OCI-M2 (cell line): ENCODE results near the gene KRTAP10-6.
"Not testable (repeated sequence)": the region's sequence is repeated elsewhere in the genome, so short reads cannot be mapped to it uniquely, and the experiment has no call there.

Experiments
- DNase-seq: peaks from one replicate; lab custom pipeline; 2025; ENCODE audit not compliant: unreplicated experiment; lab: John Stamatoyannopoulos, UW

Gene KRTAP10-6

DNA sequence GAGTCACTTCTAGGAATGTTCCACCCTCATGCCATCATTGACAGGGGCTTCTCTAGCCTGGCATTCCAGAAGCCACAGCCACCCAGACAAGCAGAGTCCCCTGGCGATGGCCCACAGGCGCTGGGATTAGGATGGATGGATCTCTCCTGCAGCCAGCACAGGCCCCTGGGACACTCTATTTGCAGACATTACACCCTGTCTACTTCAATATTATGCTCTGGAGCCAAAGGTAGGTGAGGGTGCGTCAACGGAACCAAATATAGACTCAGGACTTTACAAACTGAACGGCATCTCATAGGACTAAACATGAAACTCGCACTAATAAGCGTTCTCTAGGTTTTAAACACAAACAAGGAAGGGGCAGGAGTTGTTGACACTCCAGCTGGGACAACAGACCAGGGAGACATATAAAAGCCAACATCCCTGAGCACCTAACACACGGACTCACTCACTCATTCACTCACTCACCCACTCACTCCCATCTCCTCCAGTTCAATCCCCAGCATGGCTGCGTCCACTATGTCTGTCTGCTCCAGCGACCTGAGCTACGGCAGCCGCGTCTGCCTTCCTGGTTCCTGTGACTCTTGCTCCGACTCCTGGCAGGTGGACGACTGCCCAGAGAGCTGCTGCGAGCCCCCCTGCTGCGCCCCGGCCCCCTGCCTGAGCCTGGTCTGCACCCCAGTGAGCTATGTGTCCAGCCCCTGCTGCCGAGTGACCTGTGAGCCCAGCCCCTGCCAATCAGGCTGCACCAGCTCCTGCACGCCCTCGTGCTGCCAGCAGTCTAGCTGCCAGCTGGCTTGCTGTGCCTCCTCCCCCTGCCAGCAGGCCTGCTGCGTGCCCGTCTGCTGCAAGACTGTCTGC lies 8.0 kb upstream of the KRTAP10-6 start, which contains the start of gene KRTAP10-7:
Gene KRTAP10-7, plus strand, starts transcription at position 480 of the 861 bp plus-strand sequence. Its CDS starts 25 bp downstream, at position 505.
- not testable (repeated sequence) for DNase-seq

DNA sequence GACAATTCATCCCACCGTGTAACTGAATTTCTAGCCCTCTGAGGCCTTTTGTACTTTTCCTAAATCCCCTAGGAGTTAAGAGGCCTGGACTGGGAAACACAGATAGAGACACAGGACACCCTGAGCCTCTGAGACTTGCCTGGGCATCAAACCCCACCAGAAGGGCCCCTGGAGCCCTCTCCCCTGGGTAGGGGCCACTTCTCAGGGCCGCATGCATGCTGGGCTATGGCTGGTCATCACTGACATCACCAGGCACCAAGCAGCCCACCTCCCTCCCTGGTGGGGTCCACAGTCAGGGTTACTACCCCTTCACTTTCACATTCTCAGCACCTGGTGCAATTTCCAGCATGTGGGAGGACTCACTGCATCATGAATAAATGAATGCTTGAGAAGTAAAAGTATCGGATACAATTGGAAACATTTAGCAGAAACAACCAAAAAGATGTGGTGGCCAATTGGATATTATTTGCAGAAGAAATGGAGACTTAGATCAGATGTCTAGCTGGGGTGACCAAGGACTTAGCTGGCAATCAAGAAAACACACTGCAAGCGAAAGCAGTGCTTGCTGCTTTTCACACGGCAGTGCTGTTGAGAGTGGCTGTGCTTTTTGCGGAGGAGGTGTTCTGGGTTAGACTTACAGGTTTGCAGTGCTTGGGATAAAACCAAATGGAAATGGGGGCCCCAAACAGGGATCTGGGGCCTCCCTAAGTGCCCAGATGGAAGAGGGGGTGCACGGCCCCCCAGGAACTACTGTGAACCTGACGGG lies 7.1 kb upstream of the KRTAP10-6 start:
- no peak for DNase-seq

DNA sequence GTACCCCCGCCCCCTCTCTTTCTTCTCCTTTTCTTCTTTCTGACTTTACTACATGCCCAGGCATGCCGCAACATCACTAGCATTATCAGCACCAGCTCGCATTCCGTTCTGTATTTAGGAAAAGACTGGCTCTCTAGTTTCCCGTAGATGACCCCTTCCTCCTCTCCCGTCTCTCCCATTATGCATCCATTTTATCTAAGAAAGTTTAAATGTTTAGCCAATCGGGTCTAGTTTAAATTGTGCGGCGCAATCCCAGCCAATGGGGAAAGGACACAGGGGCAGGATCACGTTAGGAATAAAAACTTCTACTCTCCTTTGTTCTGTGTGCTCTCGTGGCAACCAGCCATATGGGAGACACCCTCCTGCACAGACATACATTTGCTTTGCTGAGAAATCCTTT lies 5.8 kb upstream of the KRTAP10-6 start:
- no peak for DNase-seq

DNA sequence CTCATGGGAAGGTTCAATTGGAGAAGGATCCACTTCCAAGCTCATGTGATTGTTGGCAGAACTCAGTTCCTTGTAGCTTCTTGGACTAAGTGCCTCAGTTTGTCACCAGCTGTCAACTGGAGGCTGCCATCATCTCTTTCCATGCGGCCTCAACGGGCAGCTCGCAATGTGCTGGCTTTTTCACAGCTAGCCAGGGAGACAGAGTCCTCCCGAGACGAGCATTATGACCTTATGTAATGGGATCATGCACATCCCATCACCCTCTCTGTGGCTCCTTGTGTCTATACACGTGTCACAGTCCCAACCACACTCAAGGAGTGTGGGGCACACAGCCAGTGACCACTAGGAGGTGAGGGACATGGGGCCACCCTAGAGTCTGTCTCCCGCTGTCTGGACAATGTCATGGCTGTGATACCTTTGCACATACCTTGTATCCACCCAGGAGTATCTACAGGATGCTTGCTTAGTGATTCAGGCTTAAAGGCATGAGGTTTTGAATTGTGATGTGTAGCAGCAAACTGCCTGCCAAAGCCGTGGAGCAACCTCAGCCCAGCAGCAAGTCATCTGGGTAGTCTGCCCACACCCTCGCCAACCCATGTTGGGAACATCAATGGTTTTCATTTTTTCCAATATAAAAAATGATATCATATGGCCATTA lies 3.9 kb upstream of the KRTAP10-6 start:
- no peak for DNase-seq

DNA sequence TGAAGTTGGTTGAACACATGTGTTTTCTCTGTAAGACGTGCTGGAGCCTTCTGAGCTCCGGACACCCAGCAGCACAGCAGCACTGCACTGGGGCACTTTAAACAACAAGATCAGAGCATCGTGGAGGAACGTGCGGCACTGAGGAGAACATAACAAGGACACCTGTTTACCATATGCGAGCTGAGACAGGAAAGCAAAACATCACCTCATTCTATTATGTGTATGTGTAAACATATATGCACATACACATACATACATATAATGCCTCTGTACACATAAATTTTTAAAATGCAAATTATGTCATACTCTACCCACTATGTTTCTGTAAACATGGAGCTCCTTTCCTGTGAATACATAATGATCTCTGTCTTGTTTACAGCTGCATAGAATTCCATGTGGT lies 3.2 kb upstream of the KRTAP10-6 start:
- no peak for DNase-seq

DNA sequence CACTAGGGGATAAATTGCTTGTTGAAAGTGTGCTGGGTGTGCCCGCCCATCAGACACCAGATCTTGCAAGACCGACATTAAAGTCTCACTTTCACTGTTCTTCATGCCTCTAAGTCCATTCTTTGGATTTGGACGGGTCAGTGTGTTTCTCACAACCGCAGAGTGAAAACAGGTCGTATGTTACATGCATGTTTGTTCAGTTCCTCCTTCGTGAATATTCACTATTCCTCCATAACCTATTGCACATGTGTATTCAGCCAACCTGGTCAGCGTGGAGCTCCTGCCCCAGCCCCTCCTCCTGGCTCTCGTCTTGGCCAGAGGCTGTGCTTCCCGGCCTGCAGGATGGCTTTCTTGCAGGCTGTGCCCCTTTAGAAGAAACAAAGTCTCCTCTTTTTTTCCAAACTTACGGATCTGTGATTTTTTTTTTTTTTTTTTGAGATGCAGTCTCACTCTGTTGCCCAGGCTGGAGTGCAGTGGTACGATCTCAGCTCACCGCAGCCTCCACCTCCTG lies 2.2 kb upstream of the KRTAP10-6 start:
- DNase-seq: no peak

DNA sequence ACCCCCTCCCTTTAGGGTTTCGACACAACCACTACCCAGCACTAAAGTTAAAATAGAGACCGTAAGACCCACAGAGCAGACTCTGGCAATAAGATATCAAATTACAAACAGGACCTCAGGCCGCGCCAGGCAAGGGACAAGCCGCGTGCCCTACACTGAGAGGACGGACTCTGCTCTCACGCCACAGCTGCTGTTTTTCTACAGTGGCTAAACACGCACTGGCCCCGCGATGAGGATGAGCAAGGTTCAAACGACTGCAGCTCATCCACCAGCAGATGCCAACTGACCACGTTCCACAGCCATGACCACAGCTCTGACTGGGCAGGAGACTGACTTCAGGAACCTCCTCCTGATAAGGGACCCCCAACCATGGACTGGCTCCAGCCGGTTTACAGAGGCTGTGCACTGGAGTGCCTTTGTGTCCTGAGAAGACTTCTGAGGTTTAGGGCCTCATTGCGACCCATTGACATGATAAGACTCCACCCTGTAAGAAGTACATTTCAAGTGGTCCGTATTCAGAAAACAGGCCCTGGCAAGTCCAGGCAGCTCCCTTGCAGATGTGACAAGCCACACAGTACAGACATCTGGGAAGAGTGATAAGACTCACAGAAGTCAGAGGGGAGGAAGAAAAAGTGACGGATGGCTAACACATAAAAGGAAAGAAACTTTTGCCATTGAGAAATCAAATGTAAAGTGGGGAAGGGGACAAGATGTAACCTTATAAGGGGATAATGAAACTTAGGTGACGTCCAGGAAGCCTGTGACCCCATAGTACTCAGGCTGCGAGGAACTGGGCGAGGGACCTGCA lies 1.5 kb upstream of the KRTAP10-6 start:
- no peak for DNase-seq

DNA sequence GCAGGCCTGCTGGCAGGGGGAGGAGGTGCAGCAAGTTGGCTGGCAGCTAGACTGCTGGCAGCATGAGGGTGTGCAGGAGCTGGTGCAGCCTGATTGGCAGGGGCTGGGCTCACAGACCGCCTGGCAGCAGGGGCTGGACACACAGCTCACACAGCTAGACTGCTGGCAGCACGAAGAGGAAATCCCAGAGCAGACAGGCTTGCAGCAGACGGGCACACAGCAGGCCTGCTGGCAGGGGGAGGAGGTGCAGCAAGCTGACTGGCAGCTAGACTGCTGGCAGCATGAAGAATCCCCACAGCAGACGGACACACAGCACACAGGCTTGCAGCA lies 539 bp downstream of the KRTAP10-6 start:
- not testable (repeated sequence) for DNase-seq

DNA sequence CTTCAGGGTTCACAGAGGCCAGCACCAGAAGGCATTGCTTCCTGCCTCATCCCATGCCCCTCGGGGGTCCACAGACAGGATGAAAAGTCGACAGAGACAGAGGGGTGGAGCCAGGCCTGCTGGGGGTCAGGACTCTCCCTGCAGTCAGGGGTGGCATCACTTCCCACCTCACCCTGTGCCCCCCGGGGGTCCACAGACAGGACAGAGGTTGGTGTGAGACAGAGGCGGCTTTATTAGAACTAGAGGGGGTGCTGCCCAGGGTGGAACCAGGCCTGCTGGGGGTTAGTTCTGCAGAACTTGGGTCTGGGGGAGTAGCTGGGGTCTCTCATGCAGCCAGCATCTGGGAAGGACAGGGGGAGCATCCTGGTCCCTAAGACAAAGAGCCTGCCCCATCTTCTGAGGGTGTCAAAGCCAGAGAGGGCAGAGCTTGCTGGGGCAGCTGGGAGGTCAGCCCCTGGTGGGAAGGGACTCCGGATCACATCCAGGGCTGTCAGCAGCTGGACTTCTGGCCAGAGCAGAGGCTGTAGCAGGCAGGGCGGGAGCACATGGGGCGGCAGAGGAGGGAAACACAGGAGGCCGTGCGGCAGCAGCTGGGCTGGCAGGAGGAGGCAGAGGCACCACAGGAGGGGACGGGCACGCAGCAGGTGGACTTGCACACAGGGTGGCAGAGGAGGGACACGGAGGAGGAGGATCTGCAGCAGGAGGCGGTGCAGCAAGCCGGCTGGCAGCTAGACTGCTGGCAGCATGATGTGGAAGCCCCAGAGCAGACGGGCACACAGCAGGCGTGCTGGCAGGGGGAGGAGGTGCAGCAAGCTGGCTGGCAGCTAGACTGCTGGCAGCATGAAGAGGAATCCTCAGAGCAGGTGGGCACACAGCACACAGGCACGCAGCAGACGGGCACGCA lies 1.2 kb downstream of the KRTAP10-6 start:
- not testable (repeated sequence) for DNase-seq

DNA sequence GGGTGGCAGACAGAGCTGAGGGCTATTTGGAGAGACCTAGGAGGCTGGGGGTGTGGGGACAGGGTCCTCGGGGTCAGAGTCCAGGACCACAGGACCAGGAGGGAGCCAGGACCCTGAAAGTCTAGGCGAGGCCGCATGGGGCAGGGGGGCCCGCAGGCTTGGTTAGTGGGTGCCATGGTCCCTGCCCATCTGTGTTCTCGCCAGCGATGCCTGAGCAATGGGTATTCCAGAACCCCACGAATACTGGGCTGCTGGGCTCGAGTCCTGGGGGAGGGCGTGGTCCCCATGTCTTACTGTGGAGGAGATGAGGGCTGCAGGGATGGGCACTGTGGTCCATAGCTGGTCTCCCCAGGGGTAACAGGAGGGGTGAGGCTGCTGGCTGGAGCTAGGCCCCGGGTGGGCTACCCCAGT lies 2.0 kb downstream of the KRTAP10-6 start:
- no peak for DNase-seq

DNA sequence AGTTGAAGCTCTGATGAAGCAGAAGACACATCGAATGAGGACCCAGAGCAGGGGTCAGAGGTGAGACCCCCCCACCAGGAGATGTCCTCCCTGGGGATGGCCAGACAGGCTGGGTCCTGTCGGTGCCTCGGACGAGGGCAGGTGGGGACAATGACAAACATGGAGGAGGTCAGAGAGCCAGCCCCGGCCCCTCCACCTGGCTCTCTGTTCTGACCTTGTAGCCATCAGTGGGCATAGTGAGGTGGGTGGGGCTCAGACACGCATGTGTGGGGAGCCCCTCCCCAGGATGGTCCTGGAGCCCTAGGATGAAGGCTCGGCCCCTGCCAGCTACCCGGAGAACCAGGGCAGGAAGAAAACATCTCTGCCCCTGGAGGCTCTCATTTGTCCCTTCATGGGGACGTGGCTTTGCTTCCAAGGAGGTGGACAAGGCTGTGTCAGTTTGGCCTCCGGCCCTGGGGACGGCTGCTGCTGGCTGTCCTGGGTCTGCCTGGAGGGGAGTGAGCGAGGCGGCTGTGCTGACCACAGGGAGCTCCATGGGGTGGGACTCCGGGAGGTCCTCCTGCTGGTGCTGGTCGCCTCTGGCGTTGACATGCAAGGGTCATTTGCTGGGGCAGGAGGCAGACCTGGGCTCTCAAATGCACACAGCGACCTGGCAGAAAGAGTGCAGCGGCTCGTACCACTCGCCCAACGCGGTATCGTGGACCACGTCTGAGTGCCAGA lies 2.6 kb downstream of the KRTAP10-6 start:
- no peak for DNase-seq

DNA sequence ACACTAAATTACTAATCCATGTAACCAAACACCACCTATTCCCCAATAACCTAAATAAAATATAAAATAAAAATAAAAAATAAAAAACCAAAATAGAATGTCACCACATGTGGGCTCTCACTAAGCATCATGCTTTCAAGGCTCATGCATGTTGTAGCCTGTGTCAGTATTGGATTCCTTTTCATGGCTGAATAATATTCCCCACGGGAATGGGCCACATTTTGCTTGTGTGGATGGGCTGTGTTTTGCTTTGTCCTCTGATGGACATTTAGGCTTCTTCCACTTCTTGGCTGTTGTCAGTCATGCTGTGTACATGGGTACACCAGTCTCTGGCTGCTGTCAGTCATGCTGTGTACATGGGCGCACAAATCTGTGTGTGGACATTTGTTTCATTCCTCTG lies 3.2 kb downstream of the KRTAP10-6 start:
- no peak for DNase-seq

DNA sequence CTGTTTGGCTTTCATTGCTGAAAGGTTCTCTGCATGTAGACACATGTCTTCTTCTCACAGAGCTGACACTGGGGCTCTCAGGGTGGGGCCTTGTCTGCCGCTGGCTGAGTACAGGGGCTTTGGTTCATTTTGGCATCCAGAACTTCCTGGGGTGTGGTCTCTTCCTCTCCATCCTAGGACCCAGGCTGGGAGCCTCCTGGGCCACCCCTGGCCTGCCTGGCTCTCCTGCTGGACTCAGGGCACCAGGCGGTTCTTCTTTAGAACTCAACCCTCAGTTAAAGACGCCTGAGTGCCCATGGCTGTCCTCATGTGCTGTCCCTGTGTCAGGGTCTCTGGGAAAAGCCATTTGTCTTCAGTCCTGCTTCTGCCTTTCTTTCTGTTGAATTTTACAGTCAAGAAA lies 6.4 kb downstream of the KRTAP10-6 start:
- DNase-seq: no peak

DNA sequence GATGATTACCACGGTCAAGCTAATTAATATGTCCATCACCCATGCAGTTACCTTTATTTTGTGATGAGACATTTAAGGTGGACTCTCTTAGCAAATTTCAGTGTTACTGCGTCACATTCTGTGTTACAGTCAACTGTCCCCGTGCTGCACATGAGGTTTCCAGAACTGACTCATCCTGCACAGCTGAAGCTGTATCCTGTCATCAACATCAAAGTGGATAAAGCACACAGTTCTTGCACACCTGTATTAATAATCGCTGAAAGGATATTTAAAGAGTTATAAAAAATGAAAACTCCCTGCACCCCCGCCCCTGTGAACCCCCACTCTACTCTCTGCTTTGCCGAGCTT lies 8.5 kb downstream of the KRTAP10-6 start:
- DNase-seq: no peak

DNA sequence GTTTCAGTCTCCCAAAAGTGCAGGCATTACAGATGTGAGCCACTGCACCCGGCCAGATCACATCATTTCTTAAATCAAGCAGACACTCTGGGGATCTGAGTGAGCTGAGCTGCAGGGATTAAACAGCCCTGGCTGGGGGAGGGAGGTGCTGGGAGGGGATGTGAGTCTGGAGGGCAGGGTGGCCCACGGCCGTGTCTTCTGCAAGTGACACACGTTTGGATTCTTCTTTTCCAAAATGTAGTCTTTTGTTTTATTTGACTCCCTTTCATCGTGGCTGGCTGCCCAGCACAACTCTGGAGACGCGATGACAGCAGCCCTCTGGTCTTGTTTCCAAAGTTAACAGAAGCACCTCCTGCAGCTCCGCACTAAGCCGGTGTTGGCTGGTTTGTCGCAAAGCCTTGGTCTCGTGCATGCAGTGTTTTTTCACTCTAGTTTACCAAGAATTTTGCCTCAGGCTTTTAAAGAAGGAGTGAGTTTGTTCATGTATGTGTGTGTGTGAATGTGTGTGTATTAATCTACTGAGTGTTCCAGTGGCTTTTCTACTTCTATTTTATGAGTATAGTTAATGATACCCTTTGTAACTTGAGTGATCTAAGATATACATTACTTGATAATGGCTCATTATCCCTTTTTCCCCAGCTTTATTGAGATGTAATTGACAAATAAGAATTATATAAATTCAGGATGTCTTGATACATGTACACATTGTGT lies 9.1 kb downstream of the KRTAP10-6 start:
- DNase-seq: no peak

DNA sequence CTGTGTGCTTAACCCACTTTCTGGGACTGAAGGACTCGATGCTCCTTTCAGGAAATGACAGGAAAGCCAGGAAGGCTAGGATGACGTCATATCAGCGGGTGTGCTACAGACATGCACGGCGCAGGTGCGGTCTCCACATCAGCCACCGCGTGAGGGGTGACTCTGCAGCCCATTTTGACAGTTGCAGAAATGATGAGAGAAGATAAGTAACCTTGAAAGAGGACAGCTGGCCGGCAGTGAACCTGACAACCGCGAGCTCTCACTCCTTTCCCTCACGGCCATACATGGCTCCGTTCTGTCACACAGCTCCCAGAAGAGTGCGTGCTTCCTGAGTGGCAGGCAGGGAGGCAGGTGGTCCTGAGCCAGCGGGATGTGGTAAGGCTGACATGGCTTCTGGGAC lies 10.2 kb downstream of the KRTAP10-6 start:
- DNase-seq: no peak

DNA sequence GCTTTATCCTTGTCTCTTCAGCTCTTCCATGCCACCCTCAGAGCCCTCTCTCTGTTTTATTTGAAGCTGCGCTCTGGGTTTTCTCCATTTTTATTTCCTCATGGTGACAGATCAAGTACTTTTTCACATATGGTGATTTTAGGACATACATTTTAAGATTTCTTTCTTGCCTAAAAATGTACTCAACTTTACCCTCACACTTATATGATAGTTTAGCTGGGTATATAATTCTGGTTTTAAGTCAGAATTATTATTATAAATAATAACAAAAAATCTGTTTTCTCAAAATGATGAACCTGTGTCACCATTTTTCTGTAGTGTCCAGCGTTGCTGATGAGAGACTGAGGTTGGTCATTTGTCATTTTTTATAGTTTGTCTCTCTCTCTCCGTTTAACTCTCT lies 11.1 kb downstream of the KRTAP10-6 start:
- DNase-seq: no peak

DNA sequence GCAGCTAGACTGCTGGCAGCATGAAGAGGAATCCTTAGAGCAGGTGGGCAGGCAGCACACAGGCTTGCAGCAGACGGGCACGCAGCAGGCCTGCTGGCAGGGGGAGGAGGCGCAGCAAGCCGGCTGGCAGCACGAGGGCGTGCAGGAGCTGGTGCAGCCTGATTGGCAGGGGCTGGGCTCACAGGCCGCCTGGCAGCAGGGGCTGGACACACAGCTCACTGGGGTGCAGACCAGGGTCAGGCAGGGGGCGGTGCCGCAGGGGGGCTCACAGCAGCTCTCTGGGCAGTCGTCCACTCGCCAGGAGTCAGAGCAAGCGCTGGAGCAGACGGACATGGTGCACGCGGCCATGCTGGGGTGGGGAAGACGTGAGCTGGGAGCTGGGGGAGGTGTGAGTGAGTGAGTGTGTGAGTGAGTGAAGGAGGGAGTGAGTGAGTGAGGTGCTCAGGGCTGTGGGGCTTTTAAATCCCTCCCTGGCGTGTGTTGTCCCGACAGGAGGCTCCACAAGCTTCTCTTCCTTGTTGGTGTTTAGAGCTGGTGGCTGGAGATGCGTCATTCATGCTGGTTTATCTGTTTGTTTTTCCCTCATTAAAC lies 12.0 kb downstream of the KRTAP10-6 start, which contains the start of gene KRTAP10-5:
Gene KRTAP10-5, minus strand, starts transcription at position 374 of the 591 bp plus-strand sequence. Its CDS starts 26 bp downstream, at position 348.
- not testable (repeated sequence) for DNase-seq
